PC-9 (cell line): ENCODE measurements around the gene CDC16. TPM values are rescaled to one million over a fixed set of nuclear protein-coding genes. Genes with fewer than 3 reads are reported as not detected.

Source experiments
- BruUV-seq: library from RNA; stranded (reverse); fragments of 400-500 nt; replicated peaks from 2 replicates; lab custom pipeline; 2021; lab: Mats Ljungman, UMichigan
- CTCF ChIA-PET: fragments of 300-600 bp; sonication (Branson Sonifier 250); formaldehyde crosslinking; loops from one replicate; lab custom pipeline; 2022; ENCODE audit warnings: antibody characterized with exemption; lab: Charles Lee
- POLR2A ChIA-PET: fragments of 300-600 bp; sonication (Branson Sonifier 250); formaldehyde crosslinking; loops from one replicate; lab custom pipeline; 2022; ENCODE audit warnings: antibody characterized with exemption; ENCODE audit not compliant: unreplicated experiment; lab: Charles Lee
- DNase-seq, 2 experiments: peaks; one replicate each; pipeline versions ENCODE4 v3.0.0 to v3.0.0-alpha.2; 2015 to 2022; ENCODE audit warnings: mixed read lengths in 1 of 2
- H2AFZ ChIP-seq: fragments of 200-600 bp; sonication (generic); 2 replicates; pipeline ENCODE4 v1.8.1; 2017; ENCODE audit warnings: antibody characterized with exemption
- H3F3A ChIP-seq: fragments of 200-600 bp; sonication (generic); 2 replicates; pipeline ENCODE4 v1.8.1; 2017; ENCODE audit warnings: antibody characterized with exemption, mild to moderate bottlenecking, low read depth; ENCODE audit not compliant: insufficient read depth
- H3K27ac ChIP-seq: fragments of 200-600 bp; sonication (generic); 2 replicates; pipeline ENCODE4 v1.6.1; 2016; ENCODE audit warnings: mixed run types
- H3K27me3 ChIP-seq: fragments of 200-600 bp; sonication (generic); 2 replicates; pipeline ENCODE4 v1.6.1; 2016; ENCODE audit warnings: low read depth, mixed run types; ENCODE audit not compliant: insufficient read depth
- H3K36me3 ChIP-seq: fragments of 200-600 bp; sonication (generic); 2 replicates; pipeline ENCODE4 v1.6.1; 2016; ENCODE audit warnings: low read depth, mixed run types
- H3K4me1 ChIP-seq: fragments of 200-600 bp; sonication (generic); replicated peaks from 2 replicates; pipeline ENCODE4 v1.6.1; 2016; ENCODE audit warnings: mixed run types; ENCODE audit not compliant: insufficient read depth
- H3K4me2 ChIP-seq: fragments of 200-600 bp; sonication (generic); 2 replicates; pipeline ENCODE4 v1.6.1; 2017; ENCODE audit warnings: mixed run types
- H3K4me3 ChIP-seq: fragments of 200-600 bp; sonication (generic); 2 replicates; pipeline ENCODE4 v1.6.1; 2016; ENCODE audit warnings: mixed run types
- H3K79me2 ChIP-seq: fragments of 200-600 bp; sonication (generic); 2 replicates; pipeline ENCODE4 v1.6.1; 2017; ENCODE audit warnings: low read depth, mixed run types
- H3K9me2 ChIP-seq: fragments of 200-600 bp; sonication (generic); 2 replicates; pipeline ENCODE4 v1.8.1; 2017; ENCODE audit warnings: mild to moderate bottlenecking; ENCODE audit not compliant: insufficient read depth
- H3K9me3 ChIP-seq: fragments of 200-600 bp; sonication (generic); 2 replicates; pipeline ENCODE4 v1.8.1; 2016; ENCODE audit warnings: low read depth; ENCODE audit not compliant: insufficient read depth
- H4K20me1 ChIP-seq: fragments of 200-600 bp; sonication (generic); 2 replicates; pipeline ENCODE4 v1.8.1; 2017; ENCODE audit not compliant: insufficient read depth
- EZH2 ChIP-seq: fragments of 200-600 bp; sonication (generic); IDR thresholded peaks from 2 replicates; pipeline ENCODE4 v1.8.0; 2017; ENCODE audit warnings: antibody characterized with exemption, low read depth
- intact Hi-C: fragments of 100-400 bp; cut with micrococcal nuclease; formaldehyde crosslinking; loops from one replicate; pipeline ENCODE4 v1.10.0; 2022; ENCODE audit not compliant: unreplicated experiment
- microRNA-seq: library from miRNA; unstranded; fragments of <30 nt; microRNA quantifications from one replicate; pipeline ENCODE4 v1.2.0, GENCODE V29; 2021; ENCODE audit warnings: borderline number of aligned reads, borderline replicate concordance
- total RNA-seq: library from RNA; stranded (reverse); gene quantifications from 2 replicates; pipeline ENCODE4 v1.2.3, GENCODE V29; 2021
- TF ChIP-seq, protein P1 (sequence below): fragments of 200-600 bp; sonication (generic); conservative IDR thresholded peaks from 2 replicates; pipeline ENCODE4 v1.6.1; 2017; ENCODE audit warnings: mixed run types, antibody characterized with exemption, mild to moderate bottlenecking, moderate library complexity

The CDC16 gene
- total RNA-seq, 1 experiment from 2014 or later, result 56.8 TPM

DNA sequence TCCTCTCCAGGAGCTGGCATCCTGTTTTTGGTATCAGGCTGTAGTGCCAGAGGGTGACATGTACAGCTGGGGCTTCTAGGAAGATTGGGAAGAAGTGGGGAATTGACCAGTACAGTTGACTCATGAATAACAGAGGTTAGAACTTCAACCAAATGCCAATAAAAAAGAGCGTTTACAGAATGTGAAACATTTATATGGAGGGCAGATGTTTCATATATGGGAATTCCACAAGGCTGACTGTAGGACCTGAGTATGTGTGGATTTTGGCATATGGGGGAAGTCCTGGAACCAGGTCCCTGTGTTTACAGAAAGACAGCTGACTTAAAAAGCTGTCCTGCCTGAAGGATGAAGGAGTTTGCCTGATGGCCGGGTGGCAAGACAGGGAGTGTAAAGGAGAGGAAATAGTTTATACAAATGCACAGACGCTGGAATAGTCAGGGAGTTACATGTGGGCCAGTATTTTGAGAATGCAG, 84.8 kb downstream of the CDC16 start:
- intact Hi-C loops, result no loop called here
- ChIA-PET CTCF (no interaction called here), POLR2A (no interaction called here)
- TF ChIP-seq, protein P1, sequence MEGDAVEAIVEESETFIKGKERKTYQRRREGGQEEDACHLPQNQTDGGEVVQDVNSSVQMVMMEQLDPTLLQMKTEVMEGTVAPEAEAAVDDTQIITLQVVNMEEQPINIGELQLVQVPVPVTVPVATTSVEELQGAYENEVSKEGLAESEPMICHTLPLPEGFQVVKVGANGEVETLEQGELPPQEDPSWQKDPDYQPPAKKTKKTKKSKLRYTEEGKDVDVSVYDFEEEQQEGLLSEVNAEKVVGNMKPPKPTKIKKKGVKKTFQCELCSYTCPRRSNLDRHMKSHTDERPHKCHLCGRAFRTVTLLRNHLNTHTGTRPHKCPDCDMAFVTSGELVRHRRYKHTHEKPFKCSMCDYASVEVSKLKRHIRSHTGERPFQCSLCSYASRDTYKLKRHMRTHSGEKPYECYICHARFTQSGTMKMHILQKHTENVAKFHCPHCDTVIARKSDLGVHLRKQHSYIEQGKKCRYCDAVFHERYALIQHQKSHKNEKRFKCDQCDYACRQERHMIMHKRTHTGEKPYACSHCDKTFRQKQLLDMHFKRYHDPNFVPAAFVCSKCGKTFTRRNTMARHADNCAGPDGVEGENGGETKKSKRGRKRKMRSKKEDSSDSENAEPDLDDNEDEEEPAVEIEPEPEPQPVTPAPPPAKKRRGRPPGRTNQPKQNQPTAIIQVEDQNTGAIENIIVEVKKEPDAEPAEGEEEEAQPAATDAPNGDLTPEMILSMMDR, result no peak
- no peak for TF ChIP-seq EZH2
- Histone ChIP-seq H3K36me3 (peaks cover 17% of the 10 kb centered on the region; the same call in 1 of the 2 replicates), H3K4me1 (peaks cover 11% of the 10 kb centered on the region), H2AFZ (no peak overlapping the region), H3K9me3 (no peaks in the 10 kb centered on the region), H3K27ac (no peak overlapping the region), H3K9me2 (no peaks in the 10 kb centered on the region), H3K4me3 (no peak overlapping the region), H3F3A (peaks cover 6% of the 10 kb centered on the region; the same call in 1 of the 2 replicates), H3K27me3 (no peaks in the 10 kb centered on the region), H3K79me2 (peaks cover 56% of the 10 kb centered on the region), H3K4me2 (no peak overlapping the region), H4K20me1 (peaks cover 10% of the 10 kb centered on the region)
- no TSS peak for BruUV-seq
- DNase-seq, result no peak

DNA sequence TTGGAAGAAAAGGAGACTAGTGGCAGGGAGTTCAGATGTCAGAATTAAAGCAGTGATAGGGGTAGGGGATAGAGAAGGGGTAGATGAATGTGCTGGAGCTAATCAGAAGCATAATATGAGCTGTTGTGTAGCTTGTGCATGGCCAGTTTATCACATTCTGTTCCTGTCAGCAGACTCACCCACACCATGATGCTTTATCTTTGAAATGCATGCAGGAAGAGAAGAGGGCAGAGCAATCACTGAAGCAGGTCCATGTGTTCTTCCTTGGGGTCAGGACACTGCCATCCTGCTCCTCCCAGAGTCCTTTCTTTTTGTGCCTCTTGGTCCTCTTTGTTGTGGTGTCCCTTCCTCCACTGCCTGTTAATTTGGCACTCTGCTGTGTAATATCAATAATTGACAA, 85.4 kb downstream of the CDC16 start:
- TF ChIP-seq, protein P1, result no peak
- no peak for TF ChIP-seq EZH2
- Histone ChIP-seq H3K9me2 (no peaks in the 10 kb centered on the region), H2AFZ (no peak overlapping the region), H3K27ac (no peak overlapping the region), H3K9me3 (no peaks in the 10 kb centered on the region), H3K27me3 (no peaks in the 10 kb centered on the region), H3K36me3 (peaks cover 17% of the 10 kb centered on the region; the same call in 1 of the 2 replicates), H3F3A (peaks cover 1% of the 10 kb centered on the region; the same call in 1 of the 2 replicates), H3K4me1 (peaks cover 9% of the 10 kb centered on the region), H3K4me3 (no peak overlapping the region), H4K20me1 (peaks cover 10% of the 10 kb centered on the region), H3K4me2 (no peak overlapping the region), H3K79me2 (peaks cover 51% of the 10 kb centered on the region)
- no TSS peak for BruUV-seq
- ChIA-PET CTCF (no interaction called here), POLR2A (no interaction called here)
- DNase-seq, result no peak
- intact Hi-C loops, result no loop called here

DNA sequence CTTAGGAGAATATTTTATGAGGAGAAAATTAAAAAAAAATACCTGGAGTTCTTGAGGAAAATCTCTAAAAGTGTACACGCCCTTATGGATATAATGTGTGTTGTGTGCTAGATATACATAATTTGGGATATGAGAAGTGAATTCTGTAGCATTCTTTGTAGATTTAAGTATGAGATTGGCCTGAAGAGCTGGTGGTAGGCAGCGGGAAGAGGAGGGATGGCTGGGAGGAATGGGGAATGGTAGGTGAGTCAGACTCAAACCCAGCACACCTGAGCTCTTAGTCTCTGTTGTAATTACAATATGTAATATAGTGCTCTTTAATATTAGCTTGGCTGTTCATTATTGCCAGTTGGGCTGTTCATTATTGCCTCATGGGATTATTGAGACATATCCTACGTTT, 86.6 kb downstream of the CDC16 start:
- intact Hi-C loops, result no loop called here
- Histone ChIP-seq H3K27me3 (no peaks in the 10 kb centered on the region), H2AFZ (no peak overlapping the region), H3K4me3 (no peak overlapping the region), H4K20me1 (peaks cover 10% of the 10 kb centered on the region; the same call in 1 of the 2 replicates), H3K4me2 (no peak overlapping the region), H3K36me3 (peaks cover 17% of the 10 kb centered on the region; the same call in 1 of the 2 replicates), H3K9me3 (no peaks in the 10 kb centered on the region), H3K9me2 (no peaks in the 10 kb centered on the region), H3K27ac (no peak overlapping the region), H3K4me1 (no peaks in the 10 kb centered on the region), H3K79me2 (peaks cover 39% of the 10 kb centered on the region), H3F3A (no peaks in the 10 kb centered on the region; the same call in 1 of the 2 replicates)
- no peak for DNase-seq
- TF ChIP-seq, protein P1, result no peak
- no peak for TF ChIP-seq EZH2
- ChIA-PET CTCF (no interaction called here), POLR2A (no interaction called here)
- no TSS peak for BruUV-seq

Small RNAs within 50 kb of the gene (microRNA-seq; reads per million reads assigned to microRNA genes)
- gene MIR4502 (not detected), gene MIR548AR (not detected)

Other genes with a start within 250 kb of the CDC16 start
- gene RASA3, start 102.3 kb upstream of the CDC16 start, total RNA-seq, result 9.7 and 10.0 TPM in 2 replicates
- gene CFAP97D2, start 55.6 kb upstream of the CDC16 start, total RNA-seq, result not detected in 2 replicates
- 54.1 and 67.0 TPM in 2 replicates for gene UPF3A, start 46.7 kb downstream of the CDC16 start, total RNA-seq
- 15.1 and 16.0 TPM in 2 replicates for gene CHAMP1, start 79.6 kb downstream of the CDC16 start, total RNA-seq